ENCODE data around the gene NRCAM.
"Not testable (repeated sequence)": the region's sequence is repeated elsewhere in the genome, so short reads cannot be mapped to it uniquely, and the experiment has no call there.

Gene NRCAM

GRCh38 chr7:108455998-108456677, at the start of gene NRCAM:
Gene NRCAM, minus strand, starts transcription at chr7:108456436. Its CDS starts 216,372 bp downstream, at chr7:108240064.
- in situ Hi-C loops (cut with HindIII; ENCODE audit: low sequenced_read_pairs) = no loop called here
- peak; percentile 35 for DNase-seq (ENCODE audit: low read depth, low spot score)
- peak within 1 kb of the TSS; percentile 45 for H3K4me3 ChIP-seq (ENCODE audit: low read depth, low read length)
- no peak for TF ChIP-seq CTCF (IDR thresholded peaks at IDR 0.05; ENCODE audit: low read depth, low read length)

GRCh38 chr7:108504576-108504975, 48.3 kb upstream of the NRCAM start:
- H3K4me3 ChIP-seq (ENCODE audit: low read depth, low read length); in situ Hi-C loops (cut with HindIII; ENCODE audit: low sequenced_read_pairs); DNase-seq (ENCODE audit: low read depth, low spot score): not testable (repeated sequence)

- no peak for DNase-seq (ENCODE audit: low read depth, low spot score)
- in situ Hi-C loops (cut with HindIII; ENCODE audit: low sequenced_read_pairs) = no loop called here
- TF ChIP-seq CTCF (IDR thresholded peaks at IDR 0.05; ENCODE audit: low read depth, low read length) = no peak
- H3K4me3 ChIP-seq (ENCODE audit: low read depth, low read length) = no peak overlapping the region
Observed at GRCh38 chr7:108503112-108504026, 47.1 kb upstream of the NRCAM start.

- no peak for DNase-seq (ENCODE audit: low read depth, low spot score)
- H3K4me3 ChIP-seq (ENCODE audit: low read depth, low read length) = no peak overlapping the region
- no peak for TF ChIP-seq CTCF (IDR thresholded peaks at IDR 0.05; ENCODE audit: low read depth, low read length)
- in situ Hi-C loops (cut with HindIII; ENCODE audit: low sequenced_read_pairs) = loop anchor here (25.0 kb wide), 1 partner anchor 312 kb away; no protein-coding TSS in a partner anchor
Observed at GRCh38 chr7:108499566-108499965, 43.3 kb upstream of the NRCAM start.

- in situ Hi-C loops (cut with HindIII; ENCODE audit: low sequenced_read_pairs) = loop anchor here (25.0 kb wide), 1 partner anchor 311 kb away; no protein-coding TSS in a partner anchor
- DNase-seq (ENCODE audit: low read depth, low spot score) = no peak
- H3K4me3 ChIP-seq (ENCODE audit: low read depth, low read length) = no peak overlapping the region
- no peak for TF ChIP-seq CTCF (IDR thresholded peaks at IDR 0.05; ENCODE audit: low read depth, low read length)
Observed at GRCh38 chr7:108498481-108498880, 42.2 kb upstream of the NRCAM start.

- DNase-seq (ENCODE audit: low read depth, low spot score) = peak; percentile 59
- TF ChIP-seq CTCF (IDR thresholded peaks at IDR 0.05; ENCODE audit: low read depth, low read length) = peak; percentile 81
- in situ Hi-C loops (cut with HindIII; ENCODE audit: low sequenced_read_pairs) = loop anchor here (25.0 kb wide), 1 partner anchor 310 kb away; no protein-coding TSS in a partner anchor
Observed at GRCh38 chr7:108497082-108497725, 41.0 kb upstream of the NRCAM start.

More at GRCh38 chr7:108497082-108497725, 41.0 kb upstream of the NRCAM start:
- H3K4me3 ChIP-seq (ENCODE audit: low read depth, low read length) = no peak overlapping the region
